ENCODE data around the gene CFP. TPM values are rescaled to one million over a fixed set of nuclear protein-coding genes. Genes with fewer than 3 reads are reported as not detected.

CFP gene
- total and polyA plus RNA-seq, 3 experiments from 2014 or later: 1.4 to 2.3 (median 1.8) TPM

DNA sequence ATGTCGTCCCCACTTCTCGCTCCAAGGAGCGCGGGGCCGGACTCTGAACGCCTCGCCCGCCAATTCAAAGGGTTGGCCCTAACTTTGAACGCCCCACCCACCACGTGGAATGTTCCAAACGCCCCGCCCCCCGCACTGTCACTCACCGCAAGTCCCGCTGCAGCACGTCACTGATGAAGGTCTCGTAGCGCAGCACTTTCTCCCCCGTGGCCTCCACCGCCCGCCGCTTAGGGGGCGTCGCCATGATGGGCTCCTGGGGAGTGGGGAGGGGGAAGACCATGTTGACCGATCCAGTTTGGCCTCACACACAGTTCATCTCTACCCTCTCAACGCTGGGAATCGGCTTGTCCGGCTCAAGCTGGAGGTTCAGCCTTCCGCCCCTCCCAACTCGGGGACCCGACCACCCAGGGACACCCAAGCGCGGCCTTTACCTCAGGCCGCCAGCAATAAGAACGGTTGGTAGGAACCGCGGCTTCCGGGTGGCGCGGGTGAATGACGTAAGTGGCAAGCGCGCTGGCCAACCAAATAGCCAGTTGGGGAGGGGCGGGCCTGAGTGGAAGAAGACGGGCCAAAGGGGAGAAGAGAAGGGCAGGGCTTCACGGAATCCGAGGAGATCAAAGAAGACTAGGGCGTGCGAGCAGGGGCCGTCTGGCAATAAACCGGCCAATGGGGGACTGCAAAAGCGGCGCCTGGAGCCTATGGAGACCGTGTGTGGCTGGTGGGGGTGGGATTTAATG, 29.1 kb upstream of the CFP start, which contains the start of gene UXT:
UXT (minus strand) TSS at position 497 of the 737 bp plus-strand sequence; CDS start at position 244, 253 bp downstream.
- peak within 1 kb of the TSS; percentile 97 to 100 (median 99) for H3K27ac Mint-ChIP-seq
- POLR2A ChIA-PET: no interaction called here

DNA sequence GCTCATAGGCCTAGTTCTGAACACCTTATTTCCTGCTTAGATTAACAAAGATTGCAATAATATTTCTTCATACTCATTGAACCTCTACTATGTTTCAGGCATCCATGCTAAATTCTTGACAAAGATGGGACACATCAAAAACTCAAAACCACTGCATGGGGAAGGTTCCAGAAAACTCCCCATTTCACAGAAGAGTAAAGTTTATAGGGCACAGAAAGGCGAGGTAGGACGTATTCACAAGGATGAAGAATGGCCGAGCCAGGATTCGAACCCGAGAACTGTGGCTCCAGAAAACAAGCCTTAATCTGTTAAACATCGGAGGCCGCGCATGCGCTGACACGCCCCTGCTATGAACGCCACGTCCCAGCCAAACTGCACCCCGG, 28.6 kb upstream of the CFP start:
- Mint-ChIP-seq H3K9me3 (peaks cover 0 to 1% (median 0%) of the 10 kb centered on the region in 5 donors), H3K27ac (peak overlapping the region; percentile 97 to 100 (median 99)), H3K27me3 (peaks cover 0 to 1% of the 10 kb centered on the region in 2 donors), H3K4me1 (peaks cover 11 to 28% (median 28%) of the 10 kb centered on the region in 3 donors), H3K4me3 (peak overlapping the region; percentile 85 to 94 (median 92)), H3K36me3 (peaks cover 0 to 36% (median 3%) of the 10 kb centered on the region in 3 donors)
- POLR2A ChIA-PET: no interaction called here
- Histone ChIP-seq H3K27me3 (ENCODE audit: insufficient read depth, low read length, poor library complexity, severe bottlenecking) (no peaks in the 10 kb centered on the region), H3K4me1 (ENCODE audit: insufficient read depth, low read length) (peaks cover 16% of the 10 kb centered on the region), H3K36me3 (ENCODE audit: insufficient read depth, low read length) (peaks cover 31% of the 10 kb centered on the region), H3K9me3 (ENCODE audit: low read length) (no peaks in the 10 kb centered on the region), H3K4me3 (ENCODE audit: low read length) (peak overlapping the region; percentile 86), H3K27ac (ENCODE audit: low read depth, low read length) (peak overlapping the region; percentile 98)
- CTCF ChIA-PET: no interaction called here
- no peak for DNase-seq

More for the DNA sequence above, 29.1 kb upstream of the CFP start, which contains the start of gene UXT:
- peaks cover 27% of the 10 kb centered on the region for H3K36me3 ChIP-seq (ENCODE audit: insufficient read depth, low read length)
- no peaks in the 10 kb centered on the region for H3K9me3 ChIP-seq (ENCODE audit: low read length)
- peak within 1 kb of the TSS; percentile 86 for H3K4me3 ChIP-seq (ENCODE audit: low read length)
- H3K27ac ChIP-seq (ENCODE audit: low read depth, low read length): peak within 1 kb of the TSS; percentile 98
- no peaks in the 10 kb centered on the region for H3K27me3 ChIP-seq (ENCODE audit: insufficient read depth, low read length, poor library complexity, severe bottlenecking)
- Mint-ChIP-seq H3K4me1 (peaks cover 11 to 28% (median 28%) of the 10 kb centered on the region in 3 donors), H3K27me3 (peaks cover 0 to 1% of the 10 kb centered on the region in 2 donors), H3K9me3 (peaks cover 0 to 1% (median 0%) of the 10 kb centered on the region in 5 donors), H3K36me3 (peaks cover 0 to 31% (median 3%) of the 10 kb centered on the region in 3 donors), H3K4me3 (peak within 1 kb of the TSS; percentile 85 to 94 (median 92))
- CTCF ChIA-PET: no interaction called here
- peak; percentile 88 to 95 (median 91) for DNase-seq
- peaks cover 16% of the 10 kb centered on the region for H3K4me1 ChIP-seq (ENCODE audit: insufficient read depth, low read length)

- Histone ChIP-seq H3K4me3 (ENCODE audit: low read length) (peak overlapping the region; percentile 66), H3K36me3 (ENCODE audit: insufficient read depth, low read length) (peaks cover 15% of the 10 kb centered on the region), H3K9me3 (ENCODE audit: low read length) (no peaks in the 10 kb centered on the region), H3K4me1 (ENCODE audit: insufficient read depth, low read length) (peaks cover 26% of the 10 kb centered on the region), H3K27ac (ENCODE audit: low read depth, low read length) (peak overlapping the region; percentile 69), H3K27me3 (ENCODE audit: insufficient read depth, low read length, poor library complexity, severe bottlenecking) (no peaks in the 10 kb centered on the region)
- peaks cover 0 to 61% (median 4%) of the 10 kb centered on the region in 3 donors for H3K36me3 Mint-ChIP-seq
- peaks cover 30 to 43% (median 32%) of the 10 kb centered on the region in 3 donors for H3K4me1 Mint-ChIP-seq
- peak overlapping the region; percentile 76 to 98 (median 93) for H3K27ac Mint-ChIP-seq
- H3K9me3 Mint-ChIP-seq: peaks cover 0 to 1% (median 0%) of the 10 kb centered on the region in 5 donors
- no peak for DNase-seq
- H3K4me3 Mint-ChIP-seq: peak overlapping the region; percentile 79 to 93 (median 87)
- POLR2A ChIA-PET: interaction anchor here (0.6 to 1.0 kb wide), 2 partner anchors 14 to 434 kb away, joined by 3 read pairs; no protein-coding TSS in a partner anchor
- CTCF ChIA-PET: no interaction called here
- H3K27me3 Mint-ChIP-seq: peaks cover 0 to 14% of the 10 kb centered on the region in 2 donors
Measured at GRCh38 chrX:47651043-47651905, 21.5 kb upstream of the CFP start.

GRCh38 chrX:47650164-47651042, 20.7 kb upstream of the CFP start, which contains the start of gene ELK1:
ELK1 (minus strand) TSS chrX:47650563; CDS start chrX:47641441, 9,122 bp downstream.
- CTCF ChIA-PET: no interaction called here
- no peaks in the 10 kb centered on the region for H3K9me3 ChIP-seq (ENCODE audit: low read length)
- no peaks in the 10 kb centered on the region for H3K27me3 ChIP-seq (ENCODE audit: insufficient read depth, low read length, poor library complexity, severe bottlenecking)
- POLR2A ChIA-PET: interaction anchor here (0.6 to 1.0 kb wide), 5 partner anchors 14 to 433 kb away, joined by 3 to 4 read pairs (median 3); partner anchors contain the start of gene ARAF
- Mint-ChIP-seq H3K4me3 (peak within 1 kb of the TSS; percentile 79 to 93 (median 87)), H3K9me3 (no peaks in the 10 kb centered on the region), H3K27me3 (peaks cover 0 to 14% of the 10 kb centered on the region in 2 donors), H3K27ac (peak within 1 kb of the TSS; percentile 78 to 98 (median 93)), H3K36me3 (peaks cover 0 to 55% (median 4%) of the 10 kb centered on the region in 3 donors), H3K4me1 (peaks cover 28 to 50% (median 30%) of the 10 kb centered on the region in 3 donors)
- H3K4me1 ChIP-seq (ENCODE audit: insufficient read depth, low read length): peaks cover 26% of the 10 kb centered on the region
- H3K4me3 ChIP-seq (ENCODE audit: low read length): peak within 1 kb of the TSS; percentile 71
- H3K36me3 ChIP-seq (ENCODE audit: insufficient read depth, low read length): peaks cover 6% of the 10 kb centered on the region
- peak; percentile 80 to 94 (median 89) for DNase-seq
- peak within 1 kb of the TSS; percentile 69 for H3K27ac ChIP-seq (ENCODE audit: low read depth, low read length)

GRCh38 chrX:47649781-47650163, 20.0 kb upstream of the CFP start:
- POLR2A ChIA-PET: interaction anchor here (0.7 to 0.9 kb wide), 3 partner anchors 67 to 417 kb away, joined by 3 to 4 read pairs (median 3); partner anchors contain the start of gene ARAF
- peaks cover 26% of the 10 kb centered on the region for H3K4me1 ChIP-seq (ENCODE audit: insufficient read depth, low read length)
- peak overlapping the region; percentile 58 for H3K4me3 ChIP-seq (ENCODE audit: low read length)
- Mint-ChIP-seq H3K4me3 (peak overlapping the region; percentile 79 to 93 (median 87)), H3K27me3 (peaks cover 0 to 14% of the 10 kb centered on the region in 2 donors), H3K4me1 (peaks cover 30 to 55% (median 34%) of the 10 kb centered on the region in 3 donors), H3K27ac (peak overlapping the region in 7 of 8 donors; percentile 74 to 93 (median 82)), H3K9me3 (no peaks in the 10 kb centered on the region), H3K36me3 (peaks cover 0 to 56% (median 4%) of the 10 kb centered on the region in 3 donors)
- CTCF ChIA-PET: no interaction called here
- H3K9me3 ChIP-seq (ENCODE audit: low read length): no peaks in the 10 kb centered on the region
- H3K27ac ChIP-seq (ENCODE audit: low read depth, low read length): no peak overlapping the region
- peaks cover 4% of the 10 kb centered on the region for H3K36me3 ChIP-seq (ENCODE audit: insufficient read depth, low read length)
- DNase-seq: no peak
- no peaks in the 10 kb centered on the region for H3K27me3 ChIP-seq (ENCODE audit: insufficient read depth, low read length, poor library complexity, severe bottlenecking)

DNA sequence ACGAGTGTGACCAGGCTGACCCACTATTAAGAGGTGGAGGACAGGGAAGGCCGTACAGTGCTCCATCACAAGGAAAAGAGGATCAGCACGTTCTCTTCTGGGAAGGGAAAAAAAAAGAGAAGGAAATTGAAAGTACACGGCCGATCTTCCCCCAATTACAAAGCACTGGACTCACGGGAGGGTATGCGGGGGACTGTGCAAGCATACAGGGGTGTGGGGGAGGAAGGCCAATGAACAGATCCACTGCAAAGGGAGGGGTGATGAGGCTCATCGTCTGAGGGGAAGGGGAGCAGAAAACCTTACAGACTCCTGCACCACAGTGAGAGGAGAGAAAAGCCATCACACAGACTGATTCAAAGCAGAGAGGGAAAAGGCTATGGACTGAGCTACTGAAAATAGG, 19.5 kb upstream of the CFP start:
- Mint-ChIP-seq H3K4me1 (peaks cover 32 to 60% (median 39%) of the 10 kb centered on the region in 3 donors), H3K36me3 (peaks cover 0 to 57% (median 4%) of the 10 kb centered on the region in 3 donors), H3K27me3 (peaks cover 0 to 17% of the 10 kb centered on the region in 2 donors), H3K27ac (peak overlapping the region in 7 of 8 donors; percentile 8 to 82 (median 74)), H3K9me3 (no peaks in the 10 kb centered on the region), H3K4me3 (peak overlapping the region; percentile 79 to 93 (median 87))
- Histone ChIP-seq H3K4me1 (ENCODE audit: insufficient read depth, low read length) (peaks cover 30% of the 10 kb centered on the region), H3K4me3 (ENCODE audit: low read length) (peak overlapping the region; percentile 58), H3K27ac (ENCODE audit: low read depth, low read length) (no peak overlapping the region), H3K36me3 (ENCODE audit: insufficient read depth, low read length) (peaks cover 4% of the 10 kb centered on the region), H3K27me3 (ENCODE audit: insufficient read depth, low read length, poor library complexity, severe bottlenecking) (no peaks in the 10 kb centered on the region), H3K9me3 (ENCODE audit: low read length) (no peaks in the 10 kb centered on the region)
- ChIA-PET CTCF (interaction anchor here (1.2 kb wide), 1 partner anchor 125 kb away, joined by 3 read pairs; no protein-coding TSS in a partner anchor), POLR2A (no interaction called here)
- DNase-seq: no peak

DNA sequence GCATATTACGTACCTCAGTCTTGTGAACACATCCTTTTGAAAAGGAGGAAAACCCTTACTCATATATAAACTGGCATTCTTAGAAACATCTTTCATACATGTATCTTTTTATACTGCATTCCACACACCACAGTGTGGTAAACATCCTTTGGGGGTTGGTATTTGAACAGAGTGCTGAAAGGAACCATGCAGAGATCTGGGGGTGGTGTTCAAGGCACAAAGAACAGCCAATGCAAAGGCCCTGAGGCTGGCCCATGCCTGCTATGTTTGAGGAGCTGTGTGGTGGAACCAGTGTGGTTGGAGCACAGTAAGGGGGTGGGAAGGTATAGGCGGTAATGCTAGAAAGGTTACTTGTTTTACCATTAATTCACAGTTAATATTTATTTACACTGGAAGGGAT, 18.6 kb upstream of the CFP start:
- Mint-ChIP-seq H3K36me3 (peaks cover 0 to 60% (median 4%) of the 10 kb centered on the region in 3 donors), H3K4me3 (peak overlapping the region; percentile 18 to 89 (median 80)), H3K27me3 (peaks cover 0 to 19% of the 10 kb centered on the region in 2 donors), H3K9me3 (no peaks in the 10 kb centered on the region), H3K27ac (peak overlapping the region in 5 of 8 donors; percentile 13 to 76 (median 43)), H3K4me1 (peaks cover 34 to 63% (median 41%) of the 10 kb centered on the region in 3 donors)
- no peaks in the 10 kb centered on the region for H3K9me3 ChIP-seq (ENCODE audit: low read length)
- no peak overlapping the region for H3K4me3 ChIP-seq (ENCODE audit: low read length)
- peaks cover 32% of the 10 kb centered on the region for H3K4me1 ChIP-seq (ENCODE audit: insufficient read depth, low read length)
- H3K27me3 ChIP-seq (ENCODE audit: insufficient read depth, low read length, poor library complexity, severe bottlenecking): no peaks in the 10 kb centered on the region
- H3K36me3 ChIP-seq (ENCODE audit: insufficient read depth, low read length): no peaks in the 10 kb centered on the region
- CTCF ChIA-PET: interaction anchor here (0.9 to 1.2 kb wide), 2 partner anchors 86 to 125 kb away, joined by 3 read pairs; no protein-coding TSS in a partner anchor
- H3K27ac ChIP-seq (ENCODE audit: low read depth, low read length): no peak overlapping the region
- DNase-seq: no peak
- POLR2A ChIA-PET: no interaction called here
